ENCODE data around the gene DYNLRB1. TPM values are rescaled to one million over a fixed set of nuclear protein-coding genes. Genes with fewer than 3 reads are reported as not detected.

Gene DYNLRB1
- total and polyA plus RNA-seq, 2 donors (not counting 1 experiment from before 2014, with no cell fraction given): 107 to 352 TPM

DNA sequence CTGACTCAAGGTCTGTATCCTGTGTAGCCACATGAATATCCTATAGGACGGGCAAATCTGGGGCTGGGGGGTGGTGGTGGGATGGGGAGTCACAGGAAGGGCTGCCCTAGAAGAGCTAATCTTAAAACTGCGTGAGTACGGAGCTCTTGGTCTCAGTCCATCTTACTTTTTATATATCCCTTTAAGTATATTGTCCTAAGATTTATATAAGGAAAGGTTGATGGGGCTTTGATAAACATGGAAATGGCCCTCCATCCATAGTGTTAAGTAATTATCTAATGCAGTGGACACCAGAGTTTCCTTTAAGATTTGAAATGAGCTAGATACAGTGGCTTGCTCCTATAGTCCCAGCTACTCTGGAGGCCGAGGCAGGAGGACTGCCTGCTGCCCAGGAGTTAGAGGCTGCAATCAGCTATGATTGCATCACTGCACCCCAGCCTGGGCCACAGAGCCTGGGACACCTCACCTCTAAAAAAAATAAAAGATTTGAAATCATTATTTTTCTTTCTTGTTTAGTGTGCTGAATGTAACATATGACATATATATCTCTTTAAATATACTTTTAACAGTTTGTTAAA is 24.2 kb upstream of the DYNLRB1 start:
- TF ChIP-seq EZH2 (IDR thresholded peaks at IDR 0.05; ENCODE audit: low read length, missing control alignments) (no peak), CTCF (conservative IDR thresholded peaks at IDR 0.05 in 1 of 2, IDR thresholded peaks at IDR 0.05 in 1 of 2; ENCODE audit: low read depth in 1 of 2, low read length in 2 of 2) (no peak)
- Histone ChIP-seq H3K4me1 (ENCODE audit: control insufficient read depth, extremely low read depth, insufficient read depth, low read length) (no peaks in the 10 kb centered on the region), H3K79me2 (ENCODE audit: control insufficient read depth, insufficient read depth, low read length) (no peaks in the 10 kb centered on the region), H3K36me3 (ENCODE audit: control insufficient read depth, insufficient read depth, low read length) (peaks cover 9% of the 10 kb centered on the region), H2AFZ (ENCODE audit: low read length) (no peak overlapping the region), H4K20me1 (ENCODE audit: control insufficient read depth, extremely low read depth, insufficient read depth, low read length) (no peaks in the 10 kb centered on the region), H3K27me3 (ENCODE audit: control insufficient read depth, insufficient read depth, low read length) (no peaks in the 10 kb centered on the region), H3K9me3 (ENCODE audit: control insufficient read depth, insufficient read depth, low read depth, low read length) (no peaks in the 10 kb centered on the region), H3K4me3 (replicated peaks in 1 of 4; ENCODE audit: control extremely low read depth in 1 of 4, insufficient read depth in 1 of 4, low read depth in 3 of 4, low read length in 4 of 4) (no peak overlapping the region), H3K4me2 (ENCODE audit: extremely low read depth, insufficient read depth, low read length) (no peak overlapping the region), H3K9ac (ENCODE audit: insufficient read depth, low read length) (no peak overlapping the region), H3K27ac (ENCODE audit: insufficient read depth, low read length) (no peak overlapping the region)
- no peak for DNase-seq (ENCODE audit: low read depth in 2 of 2)

- DNase-seq (ENCODE audit: low read depth in 2 of 2): no peak
- Histone ChIP-seq H2AFZ (ENCODE audit: low read length) (no peak overlapping the region), H3K27ac (ENCODE audit: insufficient read depth, low read length) (no peak overlapping the region), H3K4me2 (ENCODE audit: extremely low read depth, insufficient read depth, low read length) (no peak overlapping the region), H3K27me3 (ENCODE audit: control insufficient read depth, insufficient read depth, low read length) (no peaks in the 10 kb centered on the region), H3K36me3 (ENCODE audit: control insufficient read depth, insufficient read depth, low read length) (peaks cover 9% of the 10 kb centered on the region), H4K20me1 (ENCODE audit: control insufficient read depth, extremely low read depth, insufficient read depth, low read length) (no peaks in the 10 kb centered on the region), H3K9me3 (ENCODE audit: control insufficient read depth, insufficient read depth, low read depth, low read length) (no peaks in the 10 kb centered on the region), H3K4me3 (replicated peaks in 1 of 4; ENCODE audit: control extremely low read depth in 1 of 4, insufficient read depth in 1 of 4, low read depth in 3 of 4, low read length in 4 of 4) (no peak overlapping the region), H3K79me2 (ENCODE audit: control insufficient read depth, insufficient read depth, low read length) (peaks cover 4% of the 10 kb centered on the region), H3K4me1 (ENCODE audit: control insufficient read depth, extremely low read depth, insufficient read depth, low read length) (no peaks in the 10 kb centered on the region), H3K9ac (ENCODE audit: insufficient read depth, low read length) (no peak overlapping the region)
- TF ChIP-seq CTCF (conservative IDR thresholded peaks at IDR 0.05 in 1 of 2, IDR thresholded peaks at IDR 0.05 in 1 of 2; ENCODE audit: low read depth in 1 of 2, low read length in 2 of 2) (no peak), EZH2 (IDR thresholded peaks at IDR 0.05; ENCODE audit: low read length, missing control alignments) (no peak)
Observed at GRCh38 chr20:34493646-34494045, 22.6 kb upstream of the DYNLRB1 start.

- TF ChIP-seq EZH2 (IDR thresholded peaks at IDR 0.05; ENCODE audit: low read length, missing control alignments) (no peak), CTCF (conservative IDR thresholded peaks at IDR 0.05 in 1 of 2, IDR thresholded peaks at IDR 0.05 in 1 of 2; ENCODE audit: low read depth in 1 of 2, low read length in 2 of 2) (no peak)
- Histone ChIP-seq H3K4me3 (replicated peaks in 1 of 4; ENCODE audit: control extremely low read depth in 1 of 4, insufficient read depth in 1 of 4, low read depth in 3 of 4, low read length in 4 of 4) (no peak overlapping the region), H3K27me3 (ENCODE audit: control insufficient read depth, insufficient read depth, low read length) (no peaks in the 10 kb centered on the region), H3K4me2 (ENCODE audit: extremely low read depth, insufficient read depth, low read length) (no peak overlapping the region), H3K9me3 (ENCODE audit: control insufficient read depth, insufficient read depth, low read depth, low read length) (no peaks in the 10 kb centered on the region), H2AFZ (ENCODE audit: low read length) (no peak overlapping the region), H3K27ac (ENCODE audit: insufficient read depth, low read length) (no peak overlapping the region), H3K36me3 (ENCODE audit: control insufficient read depth, insufficient read depth, low read length) (peaks cover 9% of the 10 kb centered on the region), H4K20me1 (ENCODE audit: control insufficient read depth, extremely low read depth, insufficient read depth, low read length) (no peaks in the 10 kb centered on the region), H3K9ac (ENCODE audit: insufficient read depth, low read length) (no peak overlapping the region), H3K4me1 (ENCODE audit: control insufficient read depth, extremely low read depth, insufficient read depth, low read length) (no peaks in the 10 kb centered on the region), H3K79me2 (ENCODE audit: control insufficient read depth, insufficient read depth, low read length) (peaks cover 4% of the 10 kb centered on the region)
- no peak for DNase-seq (ENCODE audit: low read depth in 2 of 2)
Observed at GRCh38 chr20:34495307-34495706, 20.9 kb upstream of the DYNLRB1 start.

Data from fibroblast of lung (primary cell).